ENCODE measurements around the gene KNSTRN.
A peak's percentile ranks its signal among the peaks of the same experiment; 100 is the strongest.

DNA sequence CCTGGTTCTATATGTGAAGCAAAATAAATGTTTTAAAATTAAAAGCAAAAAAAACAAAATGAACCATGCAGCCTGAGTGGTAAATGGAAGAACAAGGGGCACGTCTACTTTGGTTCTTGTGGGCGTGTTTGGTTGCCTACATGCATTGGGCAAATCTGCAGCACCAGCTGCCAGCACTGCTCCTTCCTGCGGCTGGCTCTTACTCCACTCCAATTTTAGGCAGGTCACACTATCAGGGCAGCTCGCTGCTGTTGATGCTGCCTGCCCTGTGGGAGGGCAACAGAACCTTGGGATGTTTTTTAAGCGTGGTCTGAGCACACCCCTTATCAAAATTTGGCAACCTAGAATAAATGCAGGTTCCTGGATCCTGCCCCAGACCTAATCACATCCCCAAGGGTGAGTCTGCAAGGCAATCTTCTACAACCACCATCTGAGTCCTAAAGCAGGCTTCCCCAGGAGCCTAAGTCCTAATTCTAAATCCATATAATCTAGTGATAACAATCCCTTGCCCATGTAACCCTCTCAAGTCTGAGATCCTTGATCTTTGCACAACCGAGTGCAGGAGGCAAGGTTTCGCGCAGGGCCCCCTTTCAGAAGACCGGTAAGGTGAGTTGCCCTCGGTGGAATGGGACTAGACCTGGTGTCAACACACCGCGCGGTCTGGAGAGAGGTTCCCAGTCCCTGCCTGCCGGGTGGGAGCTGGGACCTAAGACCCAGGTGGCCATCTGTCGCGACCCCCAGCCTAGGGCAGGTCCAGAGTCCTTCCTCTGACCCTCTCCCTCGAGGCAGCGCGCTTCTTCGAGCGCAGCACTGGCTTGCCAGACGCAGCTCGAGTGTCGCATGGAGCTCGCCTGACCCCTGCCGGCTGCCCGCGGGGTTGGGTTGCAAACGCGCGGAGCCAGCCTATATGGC lies 39.0 kb downstream of the KNSTRN start:
- TF ChIP-seq POLR2A (IDR thresholded peaks at IDR 0.05; ENCODE audit: low read depth, low read length): 0 out of 2 replicates have a peak, but pooled peaks have one; percentile 47
- no peak for TF ChIP-seq POLR2AphosphoS5 (IDR thresholded peaks at IDR 0.05; ENCODE audit: low read depth, low read length)

All from GM12892 (cell line).